MM.1S (cell line): ENCODE measurements around the gene FRMD6.

ENCODE experiments used
- DNase-seq: peaks from one replicate; pipeline ENCODE4 v3.0.0-alpha.2; 2015
- H2AFZ ChIP-seq: fragments of 300-600 bp; sonication (generic); 2 replicates; pipeline ENCODE4 v1.6.0; 2016; ENCODE audit warnings: antibody characterized with exemption, low read length
- H3F3A ChIP-seq: fragments of 300-600 bp; sonication (generic); 2 replicates; pipeline ENCODE4 v1.6.1; 2016; ENCODE audit warnings: mild to moderate bottlenecking, antibody characterized with exemption, low read length, moderate library complexity, mixed read lengths; ENCODE audit not compliant: insufficient read depth
- H3K27ac ChIP-seq: fragments of 300-600 bp; sonication (generic); 2 replicates; pipeline ENCODE4 v1.5.1; 2016; ENCODE audit warnings: mild to moderate bottlenecking, low read length
- H3K27me3 ChIP-seq: fragments of 300-600 bp; sonication (generic); replicated peaks from 2 replicates; pipeline ENCODE4 v1.6.0; 2016; ENCODE audit warnings: low read length; ENCODE audit not compliant: insufficient read depth
- H3K36me3 ChIP-seq: fragments of 300-600 bp; sonication (generic); replicated peaks from 2 replicates; pipeline ENCODE4 v1.6.1; 2016; ENCODE audit warnings: mild to moderate bottlenecking, low read length, mixed read lengths; ENCODE audit not compliant: insufficient read depth
- H3K4me1 ChIP-seq: fragments of 300-600 bp; sonication (generic); 2 replicates; pipeline ENCODE4 v1.6.1; 2016; ENCODE audit warnings: low read length, mixed read lengths
- H3K4me2 ChIP-seq: fragments of 300-600 bp; sonication (generic); 2 replicates; pipeline ENCODE4 v1.6.0; 2016; ENCODE audit warnings: low read depth, low read length
- H3K4me3 ChIP-seq: fragments of 300-600 bp; sonication (generic); 2 replicates; pipeline ENCODE4 v1.5.1; 2016; ENCODE audit warnings: low read length, mixed read lengths
- H3K79me2 ChIP-seq: fragments of 300-600 bp; sonication (generic); 2 replicates; pipeline ENCODE4 v1.6.1; 2016; ENCODE audit warnings: mixed run types, low read length, mixed read lengths
- H3K9ac ChIP-seq: fragments of 300-600 bp; sonication (generic); 2 replicates; pipeline ENCODE4 v1.6.1; 2016; ENCODE audit warnings: low read length, mixed read lengths
- H3K9me2 ChIP-seq: fragments of 300-600 bp; sonication (generic); replicated peaks from 2 replicates; pipeline ENCODE4 v1.6.1; 2016; ENCODE audit warnings: mild to moderate bottlenecking, low read length, mixed read lengths; ENCODE audit not compliant: insufficient read depth
- H3K9me3 ChIP-seq: fragments of 300-600 bp; sonication (generic); replicated peaks from 2 replicates; pipeline ENCODE4 v1.6.1; 2016; ENCODE audit warnings: mild to moderate bottlenecking, low read length, mixed read lengths; ENCODE audit not compliant: insufficient read depth
- H4K20me1 ChIP-seq: fragments of 300-600 bp; sonication (generic); 2 replicates; pipeline ENCODE4 v1.6.1; 2016; ENCODE audit warnings: mild to moderate bottlenecking, low read length, moderate library complexity, mixed read lengths; ENCODE audit not compliant: insufficient read depth
- EZH2 ChIP-seq: fragments of 300-600 bp; sonication (generic); optimal IDR thresholded peaks from 2 replicates; pipeline ENCODE3; 2017; ENCODE audit warnings: low read depth, mild to moderate bottlenecking, antibody characterized with exemption, low read length, mixed read lengths
- EZH2phosphoT487 ChIP-seq: fragments of 300-600 bp; sonication (generic); IDR thresholded peaks from 2 replicates; pipeline ENCODE4 v1.6.1; 2018; ENCODE audit warnings: antibody characterized with exemption, low read length
- TF ChIP-seq, protein P1 (sequence below): fragments of 300-600 bp; sonication (generic); IDR thresholded peaks from 2 replicates; pipeline ENCODE4 v1.5.1; 2016; ENCODE audit warnings: antibody characterized with exemption, low read length, mixed read lengths

FRMD6 gene

DNA sequence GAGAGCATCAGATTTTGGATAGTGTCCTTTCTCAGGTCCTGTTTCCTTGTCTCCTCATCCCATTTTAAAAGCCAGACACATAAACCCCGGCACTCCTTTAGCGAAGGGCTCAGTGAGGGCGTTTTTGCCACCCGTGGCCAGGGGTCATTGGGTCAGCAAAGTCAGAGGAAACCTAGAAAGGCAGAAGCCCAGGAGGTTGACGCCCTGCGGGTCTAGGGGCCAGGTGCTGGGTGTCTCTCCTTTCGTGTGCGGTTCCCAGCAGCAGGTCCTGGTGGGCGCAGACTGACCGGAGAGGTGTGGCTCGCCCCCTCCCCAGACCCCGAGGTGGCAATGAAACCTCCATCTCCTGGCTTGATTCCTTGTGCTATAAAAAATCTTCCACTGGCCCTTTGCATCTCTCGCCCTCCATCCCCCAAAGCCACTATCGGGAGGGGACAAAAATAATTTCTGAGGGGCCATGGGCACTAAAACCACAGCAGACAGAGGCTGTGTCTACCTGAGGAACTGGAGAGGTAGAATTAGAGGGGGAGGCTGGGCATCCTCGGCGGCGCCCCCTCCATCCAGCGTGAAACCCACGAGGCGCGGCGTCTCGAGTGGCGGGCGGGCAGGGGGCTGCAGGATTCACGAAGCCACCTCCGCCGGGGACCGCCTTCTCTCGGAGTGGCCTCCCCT, 858 bp upstream of the FRMD6 start:
- peaks cover 4% of the 10 kb centered on the region; the same call in 1 of the 2 replicates for H3K4me1 ChIP-seq
- DNase-seq, result peak; percentile 12
- no peaks in the 10 kb centered on the region for H3K9me2 ChIP-seq
- TF ChIP-seq, protein P1, sequence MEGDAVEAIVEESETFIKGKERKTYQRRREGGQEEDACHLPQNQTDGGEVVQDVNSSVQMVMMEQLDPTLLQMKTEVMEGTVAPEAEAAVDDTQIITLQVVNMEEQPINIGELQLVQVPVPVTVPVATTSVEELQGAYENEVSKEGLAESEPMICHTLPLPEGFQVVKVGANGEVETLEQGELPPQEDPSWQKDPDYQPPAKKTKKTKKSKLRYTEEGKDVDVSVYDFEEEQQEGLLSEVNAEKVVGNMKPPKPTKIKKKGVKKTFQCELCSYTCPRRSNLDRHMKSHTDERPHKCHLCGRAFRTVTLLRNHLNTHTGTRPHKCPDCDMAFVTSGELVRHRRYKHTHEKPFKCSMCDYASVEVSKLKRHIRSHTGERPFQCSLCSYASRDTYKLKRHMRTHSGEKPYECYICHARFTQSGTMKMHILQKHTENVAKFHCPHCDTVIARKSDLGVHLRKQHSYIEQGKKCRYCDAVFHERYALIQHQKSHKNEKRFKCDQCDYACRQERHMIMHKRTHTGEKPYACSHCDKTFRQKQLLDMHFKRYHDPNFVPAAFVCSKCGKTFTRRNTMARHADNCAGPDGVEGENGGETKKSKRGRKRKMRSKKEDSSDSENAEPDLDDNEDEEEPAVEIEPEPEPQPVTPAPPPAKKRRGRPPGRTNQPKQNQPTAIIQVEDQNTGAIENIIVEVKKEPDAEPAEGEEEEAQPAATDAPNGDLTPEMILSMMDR, result no peak
- TF ChIP-seq EZH2, result no peak
- TF ChIP-seq EZH2phosphoT487, result no peak
- H3K9me3 ChIP-seq, result no peaks in the 10 kb centered on the region
- peaks cover 60% of the 10 kb centered on the region for H3K79me2 ChIP-seq
- peak overlapping the region; percentile 35; the same call in 1 of the 2 replicates for H2AFZ ChIP-seq
- no peaks in the 10 kb centered on the region for H3K36me3 ChIP-seq
- peak overlapping the region; percentile 80 for H3K4me3 ChIP-seq
- peak overlapping the region; percentile 89 for H3K9ac ChIP-seq
- peaks cover 4% of the 10 kb centered on the region; the same call in 1 of the 2 replicates for H3F3A ChIP-seq
- peak overlapping the region; percentile 74; the same call in 1 of the 2 replicates for H3K27ac ChIP-seq
- H3K27me3 ChIP-seq, result no peaks in the 10 kb centered on the region
- H3K4me2 ChIP-seq, result peak overlapping the region; percentile 63
- no peaks in the 10 kb centered on the region for H4K20me1 ChIP-seq

DNA sequence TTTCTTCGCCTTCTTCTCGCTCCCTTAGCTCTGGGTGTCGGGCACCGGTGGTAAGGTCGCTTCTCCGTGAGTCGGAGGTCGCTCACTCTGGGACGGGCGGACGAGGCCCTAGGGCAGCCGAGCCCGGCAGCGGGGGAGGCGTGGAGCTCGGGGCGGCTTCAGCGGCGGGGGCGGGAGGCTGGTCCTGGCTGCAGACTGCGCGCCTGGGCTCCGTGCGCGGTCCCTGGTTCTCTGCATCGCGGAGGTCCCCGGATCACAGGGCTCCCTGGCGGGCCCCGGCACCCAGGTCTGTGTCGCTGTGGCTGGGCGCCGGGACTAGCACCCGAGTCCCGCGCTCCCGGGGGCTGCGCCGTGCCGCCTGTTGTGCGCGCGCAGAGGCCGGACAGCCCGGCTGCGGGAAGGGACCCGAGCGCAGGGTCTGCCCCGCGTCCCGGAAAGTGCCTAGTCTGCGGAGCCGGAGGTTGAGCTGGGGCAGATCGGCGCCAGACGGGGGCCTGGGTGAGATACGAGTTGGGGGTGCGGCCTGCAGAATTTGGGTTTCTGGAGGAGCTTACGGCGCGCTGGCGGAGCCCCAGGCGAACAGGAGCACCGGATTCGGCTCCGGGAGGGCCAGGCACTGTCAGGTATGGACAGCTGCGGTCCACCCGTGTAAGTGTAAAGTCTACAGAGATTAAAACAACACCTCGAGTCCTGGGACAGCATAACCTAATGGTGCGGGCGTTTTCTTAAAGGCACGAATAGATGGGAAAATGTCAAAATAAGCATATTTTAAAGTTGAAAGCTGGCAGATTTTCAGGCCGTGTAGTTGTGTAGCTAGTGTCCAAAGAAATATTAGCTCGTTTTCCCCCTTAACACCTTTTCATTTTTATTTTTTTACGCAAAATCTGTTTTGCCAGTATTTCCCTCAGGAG, 713 bp downstream of the FRMD6 start:
- Histone ChIP-seq H3K4me3 (peak overlapping the region; percentile 84), H3K4me2 (peak overlapping the region; percentile 65), H3K79me2 (peaks cover 74% of the 10 kb centered on the region), H3K36me3 (no peaks in the 10 kb centered on the region), H3K9ac (peak overlapping the region; percentile 63), H4K20me1 (no peaks in the 10 kb centered on the region), H3K27me3 (no peaks in the 10 kb centered on the region), H3K9me2 (no peaks in the 10 kb centered on the region), H3K9me3 (no peaks in the 10 kb centered on the region), H2AFZ (peak overlapping the region; percentile 58), H3K27ac (peak overlapping the region; percentile 52; the same call in 1 of the 2 replicates), H3F3A (peaks cover 4% of the 10 kb centered on the region; the same call in 1 of the 2 replicates), H3K4me1 (peaks cover 4% of the 10 kb centered on the region; the same call in 1 of the 2 replicates)
- peak; percentile 27 for DNase-seq
- TF ChIP-seq, protein P1, result no peak

DNA sequence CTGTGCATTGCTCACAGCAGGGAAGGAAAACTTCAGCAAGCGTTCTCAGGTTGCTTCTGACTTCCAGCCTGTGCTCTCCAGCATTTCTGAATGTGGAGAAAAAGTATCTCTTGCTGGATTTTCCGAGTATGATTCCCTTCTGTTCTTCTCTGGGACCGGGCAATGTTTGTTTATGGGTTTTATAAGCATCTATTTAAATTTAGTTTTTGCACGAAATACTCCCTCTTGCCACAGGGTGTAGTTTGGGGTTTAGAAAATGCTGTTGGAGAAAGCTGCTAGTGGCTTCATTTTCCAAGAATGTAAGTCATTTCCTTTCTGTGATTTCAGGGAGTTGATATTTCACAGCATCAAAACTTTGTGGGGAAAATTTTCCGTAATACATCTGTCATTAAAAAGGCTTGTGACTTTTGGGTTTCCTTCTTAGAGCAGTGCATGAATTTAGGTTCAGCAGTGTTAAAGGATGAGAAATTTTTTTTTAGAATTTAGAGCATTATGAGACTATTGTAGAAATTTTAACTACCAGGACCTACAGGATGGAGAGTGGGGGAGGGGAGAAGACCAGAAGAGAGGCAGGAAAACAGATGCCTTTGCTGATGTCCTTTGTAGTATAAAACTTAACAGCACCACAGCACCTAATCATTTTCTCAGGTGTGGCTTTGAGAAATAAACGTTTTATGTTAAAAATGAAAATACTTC, 1.5 kb downstream of the FRMD6 start:
- no peak overlapping the region for H2AFZ ChIP-seq

More for the DNA sequence above, 1.5 kb downstream of the FRMD6 start:
- peaks cover 4% of the 10 kb centered on the region; the same call in 1 of the 2 replicates for H3F3A ChIP-seq
- DNase-seq, result peak; percentile 9
- peak overlapping the region; percentile 63; the same call in 1 of the 2 replicates for H3K9ac ChIP-seq
- no peaks in the 10 kb centered on the region for H3K9me2 ChIP-seq
- H3K4me2 ChIP-seq, result peak overlapping the region; percentile 65
- peak overlapping the region; percentile 84 for H3K4me3 ChIP-seq
- H3K4me1 ChIP-seq, result peaks cover 4% of the 10 kb centered on the region; the same call in 1 of the 2 replicates
- H3K27me3 ChIP-seq, result no peaks in the 10 kb centered on the region
- H3K36me3 ChIP-seq, result no peaks in the 10 kb centered on the region
- no peaks in the 10 kb centered on the region for H4K20me1 ChIP-seq
- no peaks in the 10 kb centered on the region for H3K9me3 ChIP-seq
- H3K27ac ChIP-seq, result no peak overlapping the region; the same call in 1 of the 2 replicates
- TF ChIP-seq, protein P1, result peak; percentile 17; the same call in 1 of the 2 replicates
- TF ChIP-seq EZH2, result no peak
- no peak for TF ChIP-seq EZH2phosphoT487
- peaks cover 80% of the 10 kb centered on the region for H3K79me2 ChIP-seq
